NCI-H510A (cell line): ENCODE measurements around the gene BACH2.
"Not testable (repeated sequence)": the region's sequence is repeated elsewhere in the genome, so short reads cannot be mapped to it uniquely, and the experiment has no call there.

Experiments
- DNase-seq: peaks from one replicate; lab custom pipeline; 2025; lab: John Stamatoyannopoulos, UW

The BACH2 gene

GRCh38 chr6:89890845-89891528 is 405.7 kb downstream of the BACH2 start:
- DNase-seq, result not testable (repeated sequence)

GRCh38 chr6:89888871-89889270 is 407.8 kb downstream of the BACH2 start:
- DNase-seq, result no peak

DNA sequence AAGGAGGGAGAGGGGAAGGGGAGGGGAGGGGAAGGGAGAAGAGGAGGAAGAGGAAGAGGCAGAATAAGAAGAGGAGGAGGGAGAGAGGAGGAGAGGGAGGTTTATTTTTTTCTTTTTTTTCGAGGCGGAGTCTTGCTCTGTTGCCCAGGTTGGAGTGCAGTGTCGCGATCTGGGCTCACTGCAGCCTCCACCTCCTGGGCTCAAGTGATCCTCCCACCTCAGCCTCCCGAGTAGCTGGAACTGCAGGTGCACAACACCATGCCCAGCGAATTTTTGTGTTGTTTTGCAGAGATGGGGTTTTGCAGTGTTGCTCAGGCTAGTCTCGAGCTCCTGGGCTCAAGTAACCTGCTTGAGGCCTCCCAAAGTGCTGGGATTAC is 408.5 kb downstream of the BACH2 start:
- no peak for DNase-seq

DNA sequence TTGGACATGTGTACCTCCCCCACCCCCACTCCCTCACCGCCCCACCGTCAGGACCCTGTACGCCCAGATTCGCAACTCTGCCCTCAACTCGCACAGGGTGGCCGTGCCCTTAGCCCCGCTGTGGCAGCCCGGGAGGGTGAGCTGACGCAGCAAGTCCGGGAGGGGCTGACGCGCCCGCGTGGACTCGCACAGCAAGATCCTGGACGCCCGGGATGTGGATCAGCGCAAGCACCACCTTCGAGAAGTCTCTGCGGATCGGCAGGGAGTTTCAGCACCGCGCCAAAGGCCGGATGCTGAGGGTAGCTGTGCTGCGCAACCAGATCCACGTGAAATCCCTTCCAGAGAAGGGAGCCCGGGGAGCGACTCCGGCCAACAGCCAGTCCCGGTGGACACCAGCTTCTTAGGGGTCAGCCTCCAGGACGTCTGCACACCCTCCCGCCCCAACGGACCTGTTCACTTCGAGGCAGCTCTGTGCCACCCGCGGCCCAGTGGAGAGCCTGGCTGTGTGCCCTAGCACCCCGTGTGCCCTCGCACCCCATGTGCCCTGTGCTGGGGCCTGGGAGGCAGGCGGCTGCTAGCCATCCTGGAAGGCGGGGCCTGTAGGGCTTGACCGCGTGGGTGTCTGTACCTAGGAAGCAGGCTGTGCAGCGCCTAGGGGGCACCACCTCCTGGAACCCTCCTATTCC is 409.0 kb downstream of the BACH2 start:
- no peak for DNase-seq

- DNase-seq, result no peak
Observed at GRCh38 chr6:89886378-89887120, 410.1 kb downstream of the BACH2 start.
